Thymus (tissue), 11 donors: ENCODE measurements around the gene CFAP126. TPM values are rescaled to one million over a fixed set of nuclear protein-coding genes. Genes with fewer than 3 reads are reported as not detected.

Experiments used
- DNase-seq, 9 donors: peaks; one replicate each; pipeline ENCODE4 v3.0.0-alpha.2; 2013; ENCODE audit warnings: low spot score in 9 of 9, low read depth in 6 of 9, missing footprints in 1 of 9
- H3K27ac ChIP-seq, 2 donors: one replicate each; pipeline ENCODE4 v1.5.1; 2013; ENCODE audit warnings: control low read depth in 1 of 2, low read depth in 1 of 2, low read length in 1 of 2, mild to moderate bottlenecking in 1 of 2, moderate library complexity in 1 of 2
- H3K27me3 ChIP-seq, 2 donors: one replicate each; pipeline ENCODE4 v1.5.1; 2013; ENCODE audit warnings: low read length in 1 of 2; ENCODE audit not compliant: control insufficient read depth in 2 of 2, insufficient read depth in 1 of 2
- H3K36me3 ChIP-seq, 2 donors: one replicate each; pipeline ENCODE4 v1.5.1; 2013; ENCODE audit warnings: low read length in 1 of 2, mild to moderate bottlenecking in 1 of 2, moderate library complexity in 1 of 2; ENCODE audit not compliant: control insufficient read depth in 2 of 2, insufficient read depth in 2 of 2
- H3K4me1 ChIP-seq, 2 donors: one replicate each; pipeline ENCODE4 v1.5.1; 2013; ENCODE audit warnings: low read length in 2 of 2; ENCODE audit not compliant: control insufficient read depth in 2 of 2, insufficient read depth in 2 of 2
- H3K4me3 ChIP-seq, 2 donors: one replicate each; pipeline ENCODE4 v1.5.1; 2013; ENCODE audit warnings: low read length in 2 of 2, control low read depth in 1 of 2, mild to moderate bottlenecking in 1 of 2
- H3K9me3 ChIP-seq, 2 donors: one replicate each; pipeline ENCODE4 v1.5.1; 2013; ENCODE audit warnings: low read length in 1 of 2, mild to moderate bottlenecking in 1 of 2; ENCODE audit not compliant: control insufficient read depth in 2 of 2, insufficient read depth in 1 of 2
- WGBS: extraction: QIAGEN DNeasy Blood & Tissue Kit; methylation state at CpG from one replicate; pipeline ENCODE4 v1.1.7; 2013; 5-methylcytosine and 5-hydroxymethylcytosine counted together
- polyA plus RNA-seq: library from polyadenylated mRNA; stranded (reverse); fragments of 200-250 nt; gene quantifications from one replicate; pipeline ENCODE4 v1.2.3, GENCODE V29; 2013
- total RNA-seq: library from RNA; stranded (reverse); fragments of 120-200 nt; gene quantifications from one replicate; pipeline ENCODE4 v1.2.4, GENCODE V29; 2013
- donor health status: healthy.

The CFAP126 gene
- total and polyA plus RNA-seq, 2 donors, result 0.09 to 1.0 TPM

- H3K4me1 ChIP-seq, result no peaks in the 10 kb centered on the region
- H3K27ac ChIP-seq, result no peak overlapping the region
- no peak overlapping the region for H3K4me3 ChIP-seq
- peaks cover 24 to 30% of the 10 kb centered on the region in 2 donors for H3K36me3 ChIP-seq
- no peaks in the 10 kb centered on the region for H3K9me3 ChIP-seq
- no peak for DNase-seq
- H3K27me3 ChIP-seq, result no peaks in the 10 kb centered on the region
Measured at GRCh38 chr1:161364332-161364731, 3.3 kb downstream of the CFAP126 start.

- no peak for DNase-seq
Measured at GRCh38 chr1:161359291-161359690, 8.4 kb downstream of the CFAP126 start.

GRCh38 chr1:161357073-161357472 lies 10.6 kb downstream of the CFAP126 start:
- Histone ChIP-seq H3K4me3 (no peak overlapping the region), H3K36me3 (peaks cover 13 to 21% of the 10 kb centered on the region in 2 donors), H3K27ac (no peak overlapping the region), H3K9me3 (no peaks in the 10 kb centered on the region), H3K4me1 (no peaks in the 10 kb centered on the region), H3K27me3 (no peaks in the 10 kb centered on the region)
- 97% methylated on average over 8 of the region's 8 CpGs for WGBS
- DNase-seq, result no peak

More at GRCh38 chr1:161359291-161359690, 8.4 kb downstream of the CFAP126 start:
- Histone ChIP-seq H3K4me3 (no peak overlapping the region), H3K27ac (no peak overlapping the region), H3K36me3 (peaks cover 17 to 30% of the 10 kb centered on the region in 2 donors), H3K9me3 (no peaks in the 10 kb centered on the region), H3K4me1 (no peaks in the 10 kb centered on the region), H3K27me3 (no peaks in the 10 kb centered on the region)

- Histone ChIP-seq H3K27me3 (no peaks in the 10 kb centered on the region), H3K4me3 (no peak overlapping the region), H3K9me3 (no peaks in the 10 kb centered on the region), H3K4me1 (no peaks in the 10 kb centered on the region), H3K27ac (no peak overlapping the region), H3K36me3 (peaks cover 7 to 9% of the 10 kb centered on the region in 2 donors)
- no peak for DNase-seq
- 96% methylated on average over 1 of the region's 1 CpG for WGBS
Measured at GRCh38 chr1:161351482-161351881, 16.2 kb downstream of the CFAP126 start.

- no peaks in the 10 kb centered on the region for H3K27me3 ChIP-seq
- peaks cover 6 to 9% of the 10 kb centered on the region in 2 donors for H3K36me3 ChIP-seq
- H3K4me1 ChIP-seq, result no peaks in the 10 kb centered on the region
- WGBS, result 97% methylated on average over 1 of the region's 1 CpG
- no peak overlapping the region for H3K4me3 ChIP-seq
- H3K9me3 ChIP-seq, result no peaks in the 10 kb centered on the region
- no peak for DNase-seq
- H3K27ac ChIP-seq, result no peak overlapping the region
Measured at GRCh38 chr1:161350671-161351070, 17.0 kb downstream of the CFAP126 start.

GRCh38 chr1:161342821-161343220 lies 24.9 kb downstream of the CFAP126 start:
- Histone ChIP-seq H3K4me1 (no peaks in the 10 kb centered on the region), H3K27me3 (no peaks in the 10 kb centered on the region), H3K27ac (no peak overlapping the region), H3K36me3 (peaks cover 20 to 32% of the 10 kb centered on the region in 2 donors), H3K4me3 (no peak overlapping the region), H3K9me3 (no peaks in the 10 kb centered on the region)
- no peak for DNase-seq
- 97% methylated on average over 5 of the region's 5 CpGs for WGBS

- 98% methylated on average over 2 of the region's 2 CpGs for WGBS
- Histone ChIP-seq H3K36me3 (peaks cover 22 to 32% of the 10 kb centered on the region in 2 donors), H3K9me3 (no peaks in the 10 kb centered on the region), H3K27ac (no peak overlapping the region), H3K4me1 (no peaks in the 10 kb centered on the region), H3K27me3 (no peaks in the 10 kb centered on the region), H3K4me3 (no peak overlapping the region)
- DNase-seq, result no peak
Measured at GRCh38 chr1:161342177-161342576, 25.5 kb downstream of the CFAP126 start.

- Histone ChIP-seq H3K36me3 (peaks cover 31 to 42% of the 10 kb centered on the region in 2 donors), H3K27ac (no peak overlapping the region), H3K4me1 (no peaks in the 10 kb centered on the region), H3K4me3 (no peak overlapping the region), H3K27me3 (no peaks in the 10 kb centered on the region), H3K9me3 (no peaks in the 10 kb centered on the region)
- WGBS, result 98% methylated on average over 3 of the region's 3 CpGs
- no peak for DNase-seq
Measured at GRCh38 chr1:161335796-161336195, 31.9 kb downstream of the CFAP126 start.

- Histone ChIP-seq H3K9me3 (no peaks in the 10 kb centered on the region), H3K36me3 (peaks cover 25 to 52% of the 10 kb centered on the region in 2 donors)
Measured at GRCh38 chr1:161333166-161333565, 34.5 kb downstream of the CFAP126 start.

GRCh38 chr1:161330346-161330745 lies 37.3 kb downstream of the CFAP126 start:
- Histone ChIP-seq H3K36me3 (peaks cover 29 to 61% of the 10 kb centered on the region in 2 donors), H3K4me3 (no peak overlapping the region), H3K27me3 (no peaks in the 10 kb centered on the region), H3K27ac (no peak overlapping the region), H3K9me3 (no peaks in the 10 kb centered on the region), H3K4me1 (no peaks in the 10 kb centered on the region)
- 97% methylated on average over 4 of the region's 4 CpGs for WGBS
- no peak for DNase-seq

More at GRCh38 chr1:161333166-161333565, 34.5 kb downstream of the CFAP126 start:
- Histone ChIP-seq H3K4me1 (no peaks in the 10 kb centered on the region), H3K27ac (no peak overlapping the region), H3K27me3 (no peaks in the 10 kb centered on the region), H3K4me3 (no peak overlapping the region)
- WGBS, result over 99% methylated on average over 9 of the region's 9 CpGs
- DNase-seq, result no peak
